NCI-H1694 treated with DMSO at 0.1 percent for 48 hours (cell line): ENCODE data around the gene ZBTB7B.

ENCODE experiments used
- DNase-seq: peaks from one replicate; lab custom pipeline; 2025; lab: John Stamatoyannopoulos, UW

ZBTB7B gene

DNA sequence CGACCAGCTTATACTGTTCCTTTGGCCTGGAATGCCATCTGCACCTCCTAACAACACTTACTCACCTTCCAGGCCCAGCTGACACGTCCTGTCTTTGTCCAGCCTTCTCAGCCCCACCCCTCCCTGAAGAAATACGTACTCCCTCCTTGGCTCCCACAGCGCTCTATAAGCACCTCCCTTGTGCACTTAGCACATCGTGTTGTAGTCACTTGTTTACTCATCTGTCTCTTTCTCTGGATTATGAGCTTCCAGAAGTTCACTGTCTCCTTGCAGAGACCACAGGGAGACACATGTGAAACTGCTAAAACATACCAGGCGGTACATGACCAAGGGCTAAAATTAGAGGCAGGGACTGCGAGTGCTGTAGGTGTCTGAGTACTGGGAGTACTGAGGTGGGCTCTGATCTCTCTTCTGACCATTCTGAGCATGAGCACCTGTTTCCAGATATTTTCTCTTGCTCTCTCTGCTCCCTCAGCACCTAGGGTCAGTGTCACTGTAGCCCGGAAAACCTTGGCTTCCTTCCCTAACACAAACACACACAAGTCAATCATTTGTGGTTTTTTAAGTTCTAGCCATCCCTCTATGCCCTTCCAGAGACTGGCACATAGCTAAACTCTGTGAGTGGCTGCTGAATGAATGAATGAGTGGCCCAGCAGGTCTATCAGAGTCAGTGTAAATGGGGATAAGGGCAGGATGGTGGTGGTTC is 36.2 kb downstream of the ZBTB7B start:
- DNase-seq, result no peak

DNA sequence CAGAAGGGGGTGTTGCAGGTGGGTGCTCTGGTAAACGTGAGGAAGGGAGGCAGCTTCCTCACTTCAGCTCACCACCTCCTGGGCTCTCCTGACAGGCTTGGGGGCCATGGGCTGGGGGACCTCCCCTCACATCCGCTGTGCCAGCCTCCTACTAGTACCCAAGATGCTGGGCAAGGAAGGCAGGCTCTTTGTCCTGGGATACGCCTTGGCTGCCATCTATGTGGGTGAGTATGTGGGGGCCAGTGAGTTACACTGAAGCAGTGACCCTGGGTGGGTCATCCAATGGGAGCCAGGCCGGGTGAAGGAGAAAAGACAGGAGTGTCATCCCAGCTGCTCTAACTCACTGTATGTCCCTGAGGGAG is 36.7 kb downstream of the ZBTB7B start:
- DNase-seq, result no peak

DNA sequence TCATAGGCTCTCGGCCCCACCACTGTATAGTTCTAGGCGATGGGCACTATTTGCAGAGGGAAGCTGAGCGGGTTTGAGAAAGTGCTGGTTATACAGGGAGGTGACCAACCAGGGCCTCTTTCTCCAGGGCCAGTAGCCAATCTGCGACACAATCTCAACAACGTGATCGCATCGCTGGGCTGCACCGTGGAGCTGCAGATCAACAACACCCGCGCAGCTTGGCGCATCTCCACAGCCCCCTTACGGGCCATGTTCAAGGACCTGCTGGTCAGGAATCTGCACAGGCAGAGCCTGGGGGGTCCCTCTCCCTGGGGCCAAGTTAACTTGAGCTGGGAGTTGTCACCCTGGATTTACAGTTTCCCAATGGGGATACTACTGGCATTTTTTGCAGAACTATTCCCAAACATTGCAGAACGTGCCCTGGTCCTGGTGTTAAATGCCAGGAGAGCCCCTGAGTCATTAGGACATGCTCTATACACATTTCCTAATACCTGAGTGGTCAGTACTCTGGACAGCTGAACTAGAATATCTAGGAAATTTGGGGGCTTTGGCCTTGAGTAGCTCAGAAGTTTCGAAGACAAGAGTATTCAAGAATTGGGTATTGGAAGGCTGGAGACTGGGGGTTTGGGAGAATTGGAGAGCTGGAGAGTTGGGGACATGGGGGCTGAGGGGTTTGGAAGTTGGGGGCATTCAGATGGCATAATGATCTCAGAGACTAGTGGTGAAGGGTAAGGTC is 37.9 kb downstream of the ZBTB7B start:
- DNase-seq, result no peak

DNA sequence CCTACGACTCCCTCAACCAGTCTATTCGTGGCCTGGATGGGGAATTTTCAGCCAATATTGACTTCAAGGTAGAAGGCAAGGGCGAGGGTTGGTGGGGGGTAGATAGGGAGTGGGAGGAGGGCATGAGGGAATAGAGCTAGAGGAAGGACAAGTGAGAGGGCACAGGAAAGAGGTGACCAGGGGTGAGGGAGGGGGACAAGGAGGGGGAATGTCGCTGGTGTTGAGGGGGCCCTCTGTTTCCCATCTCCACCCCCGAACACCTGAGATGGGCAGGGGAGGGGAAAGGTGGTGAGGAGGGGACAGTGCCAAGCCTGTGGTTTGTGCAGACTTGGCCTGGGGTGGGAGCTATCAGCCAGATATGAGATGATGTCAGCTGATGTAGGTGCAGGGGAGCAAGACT is 40.2 kb downstream of the ZBTB7B start:
- DNase-seq, result no peak

DNA sequence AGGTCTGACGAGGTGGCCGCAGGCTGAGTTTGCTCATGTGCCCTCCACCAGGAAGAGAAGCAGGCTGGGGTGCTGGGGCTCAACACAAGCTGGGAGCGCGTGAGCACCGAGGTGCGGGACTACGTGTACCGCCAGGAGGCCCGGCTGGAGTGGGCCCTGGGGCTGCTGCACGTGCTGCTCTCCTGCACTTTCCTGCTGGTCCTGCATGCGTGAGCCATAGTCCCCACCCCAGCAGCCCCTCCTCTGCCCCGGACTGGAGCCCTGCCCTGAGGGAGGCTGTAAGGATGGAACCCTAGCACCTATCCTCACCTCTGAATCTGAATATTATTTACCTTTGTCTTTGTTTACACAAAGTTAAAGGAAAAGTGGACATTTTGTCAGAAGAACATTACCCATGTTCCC is 40.7 kb downstream of the ZBTB7B start:
- no peak for DNase-seq

DNA sequence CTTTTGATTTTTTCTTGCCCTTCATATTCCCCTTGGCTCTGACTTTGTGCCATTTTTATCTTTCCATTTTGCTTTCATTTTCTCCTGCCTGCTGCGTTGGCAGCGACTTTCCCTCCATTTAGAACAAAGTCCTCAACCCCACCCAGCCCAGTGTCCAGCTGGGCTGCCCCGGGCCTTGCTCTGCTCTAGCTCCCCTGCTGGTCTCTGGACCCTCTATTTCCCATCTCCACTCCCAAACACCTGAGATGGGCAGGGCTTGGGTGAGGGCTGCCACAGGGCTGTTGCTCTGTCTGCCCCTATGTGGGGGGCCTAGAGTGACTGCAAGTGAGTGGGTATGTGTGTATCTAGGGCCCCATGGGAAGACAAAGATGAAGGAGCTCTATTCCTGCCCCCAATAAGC is 41.2 kb downstream of the ZBTB7B start:
- no peak for DNase-seq

DNA sequence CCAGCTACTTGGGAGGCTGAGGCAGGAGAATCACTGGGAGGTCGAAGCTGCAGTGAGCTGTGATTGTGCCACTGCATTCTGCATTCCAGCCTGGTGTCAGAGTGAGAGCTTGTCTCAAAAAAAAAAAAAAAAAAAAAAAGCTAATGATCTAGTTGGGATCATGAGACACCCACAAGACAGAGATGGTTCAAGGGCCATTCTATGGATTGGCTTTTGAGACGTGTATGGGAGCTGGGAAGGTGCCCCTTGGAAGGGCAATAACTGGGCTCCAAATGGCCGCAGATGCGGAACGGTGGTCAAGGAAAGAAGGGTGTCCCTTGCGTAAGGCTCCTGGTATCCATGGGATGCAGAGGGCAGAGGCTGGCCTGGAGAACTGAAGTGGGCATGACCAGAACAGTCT is 41.8 kb downstream of the ZBTB7B start:
- no peak for DNase-seq

DNA sequence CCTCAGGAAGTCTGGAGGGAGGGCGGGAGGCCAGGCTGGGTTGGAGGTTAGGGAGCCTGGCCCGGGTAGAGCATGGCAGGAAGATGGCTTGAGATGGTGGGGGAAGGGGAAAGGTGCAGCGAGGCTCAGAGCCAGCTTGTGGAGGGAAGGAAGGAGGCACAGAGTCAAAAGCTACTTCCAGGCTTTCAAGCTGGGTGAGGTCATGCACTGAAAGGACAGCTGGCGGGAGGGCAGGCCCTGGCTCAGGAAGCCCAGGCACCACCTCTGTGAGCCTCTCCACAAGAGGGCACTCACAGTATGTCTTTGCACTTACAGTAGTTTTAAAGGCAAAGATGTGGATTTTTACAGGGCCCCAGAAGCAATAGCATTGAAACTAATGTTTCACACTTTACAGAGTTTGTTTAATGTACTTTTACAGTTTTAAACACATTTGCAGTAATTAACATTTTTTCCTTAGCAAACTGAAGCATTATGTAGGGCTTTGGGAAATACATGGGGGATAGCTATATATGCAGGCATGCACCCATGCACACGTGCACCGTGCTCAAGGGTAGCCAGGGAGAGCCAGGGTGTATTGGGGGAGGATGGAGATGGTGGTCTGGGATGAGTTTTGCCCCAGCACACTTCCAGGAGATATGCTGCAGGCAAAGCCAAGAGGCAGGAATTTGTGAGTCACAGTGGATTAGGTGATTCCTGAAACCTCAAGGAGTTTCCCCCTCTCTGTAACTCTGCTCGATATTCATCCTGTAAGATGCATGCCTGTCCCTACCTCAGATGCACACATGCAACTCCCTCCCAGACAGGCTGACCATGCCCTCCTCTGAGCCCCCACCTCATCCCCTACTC is 42.4 kb downstream of the ZBTB7B start:
- peak; percentile 79 for DNase-seq

DNA sequence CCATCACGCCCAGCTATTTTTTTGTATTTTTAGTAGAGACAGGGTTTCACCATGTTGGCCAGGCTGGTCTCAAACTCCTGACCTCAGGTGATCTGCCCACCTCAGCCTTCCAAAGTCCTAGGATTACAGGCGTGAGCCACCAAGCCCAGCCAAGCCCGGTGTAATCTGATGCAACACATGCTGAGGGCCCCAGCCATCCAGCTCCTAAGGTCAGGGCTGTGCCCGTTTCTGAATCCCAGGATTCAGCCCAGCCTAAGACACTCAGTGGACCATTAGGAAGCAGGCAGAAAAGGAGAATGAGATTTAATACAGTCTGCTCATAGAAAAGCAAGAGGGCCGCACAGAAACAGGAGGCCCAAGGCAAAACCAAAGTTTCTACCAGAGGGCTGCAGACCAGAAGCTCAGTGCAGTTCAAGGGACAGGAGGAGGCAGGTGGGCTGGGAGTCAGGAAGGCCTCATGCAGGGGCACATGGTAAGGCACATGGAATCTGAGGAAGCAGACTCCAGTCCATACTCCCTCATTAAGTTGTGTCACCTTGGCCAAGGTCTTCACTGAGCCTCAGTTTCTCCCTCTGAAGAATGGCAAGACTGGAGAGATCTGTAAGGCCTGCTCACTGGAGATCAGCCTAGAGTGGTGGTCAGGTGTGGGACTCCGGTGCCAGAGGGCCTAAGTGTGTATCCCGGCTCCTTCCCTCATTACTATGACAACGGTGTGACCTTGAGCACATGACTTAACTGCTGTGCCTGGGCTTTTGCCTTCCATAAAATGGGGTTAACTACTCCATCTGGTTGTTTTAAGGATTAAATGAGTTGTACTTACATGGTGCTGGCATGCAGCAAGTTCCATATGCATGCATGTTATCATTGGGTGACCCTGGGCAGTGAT is 46.1 kb downstream of the ZBTB7B start:
- no peak for DNase-seq

DNA sequence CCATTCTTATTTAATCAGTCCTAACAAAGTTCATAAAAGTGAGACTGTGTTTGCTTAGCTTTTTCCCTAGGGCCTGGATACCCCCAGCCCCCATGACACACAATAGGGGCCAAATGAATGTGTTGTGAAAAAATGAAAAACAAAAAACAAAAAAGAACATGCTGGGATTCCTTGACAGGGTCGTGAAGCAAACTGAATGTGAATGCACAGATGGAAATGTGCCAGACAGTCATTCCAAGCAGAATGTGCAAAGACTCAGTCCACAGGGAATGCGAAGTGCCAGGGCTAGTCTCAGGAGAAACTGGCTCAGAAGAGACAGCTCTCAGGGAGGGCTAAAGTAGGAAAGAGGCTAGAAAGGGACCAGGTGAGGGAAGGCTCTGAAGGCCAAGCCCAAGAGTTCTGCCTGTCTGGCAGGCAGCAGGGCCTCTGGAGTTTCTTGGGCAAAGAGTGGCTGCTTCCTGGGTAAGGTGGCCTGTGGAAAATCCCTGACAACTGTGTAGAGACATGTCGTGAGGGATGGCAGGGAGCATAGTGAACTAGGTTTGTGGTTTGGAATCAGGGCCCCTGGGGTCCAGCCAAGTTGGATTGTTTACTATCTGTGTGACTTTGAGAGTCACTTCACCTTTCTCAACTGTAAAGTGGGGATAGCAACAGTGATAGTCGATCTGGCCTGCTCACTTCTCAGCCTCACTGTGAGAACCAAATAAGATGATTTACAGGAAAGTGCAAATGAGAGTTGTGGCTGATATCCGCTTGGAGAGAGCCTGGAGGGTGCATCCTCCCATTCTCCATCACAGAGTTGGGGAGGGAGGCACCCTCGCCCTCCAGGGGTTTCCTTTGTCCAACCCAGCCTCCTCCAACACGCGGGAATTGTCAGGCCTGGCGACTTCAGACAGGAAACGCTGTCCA is 47.3 kb downstream of the ZBTB7B start:
- DNase-seq, result no peak

DNA sequence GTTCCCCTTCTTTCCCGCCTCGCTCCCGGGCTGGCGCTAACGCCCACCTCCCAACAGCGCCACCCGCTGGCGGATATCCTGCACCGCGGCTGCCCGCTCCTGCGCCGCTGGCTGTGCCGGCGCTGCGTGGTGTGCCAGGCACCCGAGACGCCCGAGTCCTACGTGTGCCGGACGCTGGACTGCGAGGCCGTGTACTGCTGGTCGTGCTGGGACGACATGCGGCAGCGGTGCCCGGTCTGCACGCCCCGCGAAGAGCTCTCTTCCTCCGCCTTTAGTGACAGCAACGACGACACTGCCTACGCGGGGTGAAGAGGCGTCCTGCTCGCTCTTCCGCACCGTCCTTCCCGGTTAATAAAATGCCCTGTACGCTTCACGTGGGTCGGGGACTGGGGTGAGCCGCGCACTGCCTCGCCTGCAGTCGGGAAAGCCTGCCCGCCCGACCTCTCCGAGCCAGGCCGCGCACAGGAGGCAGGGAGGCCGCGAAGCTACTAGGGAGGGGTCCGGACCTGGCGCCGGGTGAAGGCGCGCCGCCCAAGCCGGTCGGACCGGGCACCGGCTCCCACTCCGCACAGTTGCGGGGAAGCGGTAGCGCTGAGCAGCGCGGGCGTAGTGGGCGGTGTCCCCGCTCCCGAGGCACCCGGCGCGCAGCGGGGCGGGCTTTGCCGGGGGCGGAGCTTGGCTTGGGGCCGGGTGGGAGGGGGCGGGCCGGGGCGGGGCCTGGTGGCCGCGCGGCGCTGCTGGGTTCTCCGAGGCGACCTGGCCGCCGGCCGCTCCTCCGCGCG is 48.1 kb downstream of the ZBTB7B start, which contains the start of gene ADAM15:
Gene ADAM15, plus strand, starts transcription at position 757 of the 782 bp plus-strand sequence. CDS start 71 bp downstream, outside the sequence.
- peak; percentile 89 for DNase-seq

DNA sequence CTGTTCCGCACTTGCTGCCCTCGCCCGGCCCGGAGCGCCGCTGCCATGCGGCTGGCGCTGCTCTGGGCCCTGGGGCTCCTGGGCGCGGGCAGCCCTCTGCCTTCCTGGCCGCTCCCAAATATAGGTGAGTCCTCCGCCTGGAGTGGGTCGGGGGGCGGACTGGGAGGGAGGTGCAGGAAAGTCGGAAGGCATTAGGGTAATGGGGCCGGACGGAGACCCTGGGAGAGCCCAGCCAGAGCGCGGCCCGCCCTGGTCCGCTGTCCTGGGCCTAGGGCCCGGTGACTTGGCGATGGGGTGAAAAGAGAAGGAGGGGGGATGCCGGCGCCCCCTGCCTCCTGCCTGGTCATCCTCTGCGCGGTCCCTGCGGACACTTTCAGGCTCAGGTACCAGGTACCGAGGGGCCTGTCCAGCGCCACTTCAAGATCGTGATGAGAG is 48.8 kb downstream of the ZBTB7B start:
- no peak for DNase-seq

DNA sequence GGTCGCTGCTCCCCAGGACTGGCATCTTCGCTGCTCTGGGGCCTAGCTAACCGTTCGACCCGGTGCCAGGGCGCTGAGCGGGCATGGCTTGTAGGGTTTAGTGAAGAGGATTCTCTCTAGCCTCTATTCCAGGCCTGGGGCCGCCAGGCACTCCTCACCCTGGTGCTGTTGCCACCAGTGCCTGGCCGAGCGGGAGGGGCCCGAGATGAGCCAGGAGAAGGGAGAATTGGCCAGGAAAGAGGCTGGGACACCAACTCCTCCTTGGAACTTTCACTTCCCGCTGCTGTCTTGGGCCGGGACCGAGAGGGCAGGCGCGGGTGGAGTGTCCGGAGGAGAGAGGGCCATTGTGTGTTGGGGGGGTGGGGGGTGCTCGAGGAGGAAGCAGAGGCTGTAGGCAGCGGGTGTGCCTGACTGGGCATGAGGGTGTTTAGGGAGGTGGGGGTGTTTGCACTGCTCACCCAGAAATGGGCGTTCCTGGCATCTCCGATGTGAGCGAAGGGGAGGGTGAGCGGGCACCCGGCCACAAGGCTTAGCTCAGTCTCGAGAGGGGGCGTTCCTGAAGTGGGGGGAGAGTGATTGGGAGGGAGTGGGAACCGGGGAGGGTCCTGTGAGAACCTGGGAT is 49.3 kb downstream of the ZBTB7B start:
- no peak for DNase-seq

DNA sequence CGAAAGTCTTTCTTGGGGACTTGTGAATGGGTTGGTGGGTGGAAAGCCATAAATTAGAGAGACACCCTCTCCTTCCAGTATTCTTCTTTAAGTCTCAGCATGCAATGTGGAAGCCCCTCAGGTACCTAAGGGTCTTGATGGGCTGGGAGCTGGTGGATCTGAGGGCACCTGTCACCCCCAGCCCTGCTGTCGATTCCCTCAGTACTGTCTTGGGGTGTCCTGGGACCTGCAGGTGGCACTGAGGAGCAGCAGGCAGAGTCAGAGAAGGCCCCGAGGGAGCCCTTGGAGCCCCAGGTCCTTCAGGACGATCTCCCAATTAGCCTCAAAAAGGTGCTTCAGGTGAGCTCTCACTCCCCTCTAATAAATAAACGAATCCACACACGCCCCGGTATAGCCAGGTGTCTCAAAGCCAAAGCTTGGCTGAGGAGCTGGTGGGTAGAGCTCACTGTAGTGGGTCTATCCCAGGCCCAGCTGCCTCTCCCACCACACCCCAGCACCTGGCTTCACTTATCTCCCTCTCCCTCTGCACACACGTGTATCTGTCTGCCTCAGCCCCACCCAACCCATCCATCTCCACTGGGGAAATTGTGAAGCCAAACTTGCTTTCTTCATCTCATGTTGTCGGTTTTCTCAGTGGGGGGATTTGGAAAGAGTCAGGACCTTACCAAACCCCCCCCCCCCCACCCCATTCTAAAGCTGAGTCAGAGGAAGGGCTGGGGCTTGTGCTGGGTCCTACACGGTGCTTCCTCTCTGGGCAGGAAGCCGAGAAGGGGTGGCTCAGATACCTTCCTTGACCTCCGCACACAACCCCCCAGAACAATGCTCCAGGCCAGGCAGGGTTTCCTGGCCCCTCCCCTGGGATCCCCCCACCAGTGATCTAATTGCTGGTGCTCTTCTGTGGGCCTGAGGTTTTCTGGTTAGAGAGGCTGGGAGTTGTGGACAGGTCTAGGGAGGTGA is 50.1 kb downstream of the ZBTB7B start:
- no peak for DNase-seq

DNA sequence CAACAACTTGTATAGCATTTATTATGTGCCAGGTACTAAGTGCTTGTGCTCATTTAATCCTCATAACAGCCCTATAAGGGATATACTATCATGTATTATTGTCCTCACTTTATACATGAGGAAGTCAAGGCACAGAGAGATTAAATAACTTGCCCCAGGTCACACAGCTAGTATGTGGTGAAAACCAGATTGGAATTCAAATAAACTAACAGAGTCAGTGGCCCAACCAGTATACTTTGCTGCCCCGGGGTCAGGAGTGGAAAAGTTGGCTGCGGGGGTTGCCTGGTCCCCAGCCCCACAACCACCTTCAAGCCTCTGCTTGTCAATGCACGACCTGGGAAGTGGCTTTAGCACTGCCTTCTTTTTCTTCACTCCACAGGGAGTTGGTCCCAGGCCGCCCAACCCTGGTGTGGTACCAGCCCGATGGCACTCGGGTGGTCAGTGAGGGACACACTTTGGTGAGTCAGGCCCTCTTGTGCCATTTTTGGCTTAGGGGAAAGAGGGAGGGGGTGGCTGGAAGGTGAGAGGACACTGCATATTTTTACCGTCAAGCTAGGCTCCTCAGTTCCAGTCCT is 51.0 kb downstream of the ZBTB7B start:
- DNase-seq, result no peak

DNA sequence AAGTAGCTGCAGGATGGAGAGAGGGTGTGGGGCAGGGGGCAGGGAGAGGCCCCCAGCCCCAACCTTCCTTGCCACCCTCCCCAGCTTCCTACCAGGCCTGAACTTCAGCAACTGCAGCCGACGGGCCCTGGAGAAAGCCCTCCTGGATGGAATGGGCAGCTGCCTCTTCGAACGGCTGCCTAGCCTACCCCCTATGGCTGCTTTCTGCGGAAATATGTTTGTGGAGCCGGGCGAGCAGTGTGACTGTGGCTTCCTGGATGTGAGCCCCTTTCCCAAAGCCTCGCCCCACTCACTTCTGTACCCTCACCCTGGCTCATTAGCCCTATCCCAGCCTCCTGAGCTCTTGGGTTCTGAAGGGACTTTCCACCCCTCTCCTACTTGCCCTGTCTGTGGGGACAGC is 54.5 kb downstream of the ZBTB7B start:
- DNase-seq, result no peak

DNA sequence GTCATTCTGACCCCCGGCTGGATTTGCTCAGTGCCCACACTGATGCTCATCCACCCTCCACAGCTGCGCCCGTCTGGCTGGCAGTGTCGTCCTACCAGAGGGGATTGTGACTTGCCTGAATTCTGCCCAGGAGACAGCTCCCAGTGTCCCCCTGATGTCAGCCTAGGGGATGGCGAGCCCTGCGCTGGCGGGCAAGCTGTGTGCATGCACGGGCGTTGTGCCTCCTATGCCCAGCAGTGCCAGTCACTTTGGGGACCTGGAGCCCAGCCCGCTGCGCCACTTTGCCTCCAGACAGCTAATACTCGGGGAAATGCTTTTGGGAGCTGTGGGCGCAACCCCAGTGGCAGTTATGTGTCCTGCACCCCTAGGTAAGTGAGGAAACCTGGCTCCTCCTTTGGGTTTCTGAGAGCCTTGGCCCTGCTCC is 55.2 kb downstream of the ZBTB7B start:
- no peak for DNase-seq

DNA sequence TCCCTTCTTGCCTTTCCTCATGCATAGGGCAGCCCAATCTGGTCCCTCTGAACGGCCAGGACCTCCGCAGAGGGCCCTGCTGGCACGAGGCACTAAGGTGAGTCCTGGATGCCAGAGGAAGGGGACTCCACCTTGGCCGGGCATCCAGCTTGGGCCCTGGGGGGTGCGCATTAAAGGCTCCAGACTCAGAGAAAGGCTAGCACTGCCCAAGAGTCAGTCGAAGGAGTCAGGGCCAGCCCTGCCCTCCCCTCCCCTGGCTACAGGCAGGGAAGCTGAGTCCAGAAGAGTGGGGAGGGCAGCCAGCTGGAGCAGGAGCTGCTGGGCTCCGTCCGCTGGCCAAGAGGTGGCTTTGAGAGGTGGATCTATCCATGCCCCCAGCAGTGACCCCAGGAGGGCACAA is 58.1 kb downstream of the ZBTB7B start:
- no peak for DNase-seq
